ENCODE results near the gene DCUN1D3.
"Not testable (repeated sequence)": the region's sequence is repeated elsewhere in the genome, so short reads cannot be mapped to it uniquely, and the experiment has no call there.

Gene DCUN1D3

DNA sequence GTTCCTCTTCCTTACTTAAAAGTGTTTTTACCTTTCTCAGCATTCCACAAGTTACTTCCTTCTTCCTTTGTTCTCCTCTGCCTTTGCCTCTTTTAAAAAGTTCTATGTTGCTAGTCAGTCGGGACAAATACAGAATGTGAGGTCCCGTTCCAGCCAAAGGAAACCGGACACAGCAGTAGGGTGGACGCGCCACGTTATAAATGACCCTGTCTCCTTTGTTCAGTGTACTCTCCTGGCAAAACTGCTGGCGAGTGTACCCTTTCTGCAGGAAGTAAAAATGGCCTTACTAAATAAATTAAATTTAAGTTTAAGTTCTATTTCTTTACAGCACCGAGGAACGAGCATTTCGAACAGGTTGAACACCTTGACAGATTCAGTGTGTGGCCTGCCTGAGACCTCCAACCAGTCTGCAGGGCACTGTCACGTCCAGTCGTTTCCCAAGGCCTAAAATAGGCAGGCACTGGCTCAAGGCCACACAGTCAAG lies 94.4 kb downstream of the DCUN1D3 start:
- not testable (repeated sequence) for H3K9me3 Mint-ChIP-seq, H3K27me3 Mint-ChIP-seq, DNase-seq
- CTCF ChIA-PET = interaction anchor here (1.1 to 2.0 kb wide), 3 partner anchors 11 to 69 kb away, joined by 3 to 7 read pairs (median 3); no protein-coding TSS in a partner anchor
- Mint-ChIP-seq H3K27ac (peak overlapping the region; percentile 89), H3K4me1 (peaks cover 26% of the 10 kb centered on the region), H3K4me3 (peak overlapping the region; percentile 91), H3K36me3 (peaks cover 16% of the 10 kb centered on the region)

Measured in activated naive CD4-positive, alpha-beta T cell treated with anti-CD3 and anti-CD28 coated beads, Interleukin-2, amount 10 ng/mL, durations not matched to agents 7 days and 5 days (primary cell).